Stimulated activated CD4-positive, alpha-beta T cell treated with anti-CD3 and anti-CD28 coated beads, TNF-alpha, amount 100 ng/mL, for 24 hours (primary cell): ENCODE measurements around the gene GPR87.

Source experiments
- DNase-seq, 3 experiments: peaks; one replicate each; pipeline ENCODE4 v3.0.0-alpha.2; 2020; ENCODE audit warnings: low read depth in 3 of 3

The GPR87 gene

DNA sequence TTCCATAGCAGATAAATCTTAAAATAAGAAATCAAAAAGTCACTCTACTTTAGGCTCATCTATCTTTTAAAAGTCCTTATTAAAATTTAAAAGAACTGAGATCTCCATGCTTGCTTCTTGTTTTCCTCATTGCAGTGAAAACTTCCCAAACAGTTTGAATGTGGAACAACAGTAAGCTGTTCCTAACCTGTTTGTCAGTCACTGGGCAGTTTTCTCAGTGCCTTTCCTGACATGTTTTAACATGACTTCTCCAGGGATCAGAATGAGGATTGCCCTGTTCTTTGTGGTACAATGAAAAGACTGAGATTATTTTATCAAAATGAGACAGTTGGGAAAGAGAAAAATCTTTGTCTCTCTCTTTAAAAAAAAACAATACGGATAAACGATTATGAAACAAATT, 774 bp downstream of the GPR87 start:
- no peak for DNase-seq

DNA sequence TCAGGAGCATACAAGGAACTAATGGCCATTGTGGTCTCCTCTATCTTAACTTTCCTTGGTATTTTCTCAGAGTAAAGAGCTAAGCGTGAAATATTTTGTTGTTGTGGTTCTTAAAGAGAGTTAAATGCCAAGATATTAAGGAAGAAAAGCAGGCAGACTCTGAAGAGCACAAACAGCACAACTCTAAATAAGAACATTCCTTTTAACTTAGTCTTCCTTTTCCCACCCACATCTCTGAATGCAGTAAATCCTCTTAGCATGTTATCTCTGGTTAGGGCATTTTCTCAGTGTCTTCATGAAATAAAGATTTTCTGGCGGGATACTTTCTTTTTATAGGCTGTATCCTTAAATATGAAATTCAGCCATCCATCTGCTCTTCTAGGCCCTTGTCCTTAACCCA, 1.5 kb downstream of the GPR87 start:
- DNase-seq: no peak

DNA sequence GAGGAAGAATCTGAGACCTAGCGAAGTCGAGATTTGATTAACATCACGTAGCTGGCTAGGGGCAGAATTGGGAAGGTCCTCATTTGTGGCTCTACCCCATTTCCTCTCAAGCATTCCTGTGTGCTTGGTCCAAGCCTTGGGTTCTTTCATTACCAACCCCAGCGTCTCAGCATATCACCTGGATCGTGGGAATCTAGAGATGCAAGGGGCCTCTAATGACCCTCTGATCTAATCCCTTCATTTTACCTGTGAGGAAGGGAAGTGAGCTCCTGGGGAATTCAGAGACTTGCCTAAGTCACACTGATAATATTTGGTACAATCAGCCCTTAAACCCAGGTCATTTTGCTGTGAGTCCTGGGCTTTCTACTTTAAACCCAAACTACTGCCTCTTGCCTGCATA, 2.0 kb downstream of the GPR87 start:
- DNase-seq: no peak

DNA sequence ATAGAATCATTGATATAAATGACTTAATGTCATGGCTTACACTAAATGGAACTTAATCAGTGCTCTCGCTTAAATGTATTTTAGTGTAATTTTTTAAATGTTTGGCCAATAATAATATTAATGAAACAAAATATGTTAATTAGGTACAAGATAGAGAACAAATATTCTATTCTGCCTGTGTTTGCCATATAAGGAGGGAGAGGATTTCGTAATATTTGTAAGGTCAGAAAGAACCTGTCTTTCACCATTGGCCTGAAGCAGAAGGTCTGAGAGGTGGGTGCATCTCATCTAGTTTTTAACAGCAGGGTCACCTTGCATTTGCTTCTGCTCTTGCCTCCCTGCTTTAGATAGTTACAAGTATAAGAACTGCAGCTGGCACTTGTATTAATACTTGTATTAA, 2.5 kb downstream of the GPR87 start:
- no peak for DNase-seq

DNA sequence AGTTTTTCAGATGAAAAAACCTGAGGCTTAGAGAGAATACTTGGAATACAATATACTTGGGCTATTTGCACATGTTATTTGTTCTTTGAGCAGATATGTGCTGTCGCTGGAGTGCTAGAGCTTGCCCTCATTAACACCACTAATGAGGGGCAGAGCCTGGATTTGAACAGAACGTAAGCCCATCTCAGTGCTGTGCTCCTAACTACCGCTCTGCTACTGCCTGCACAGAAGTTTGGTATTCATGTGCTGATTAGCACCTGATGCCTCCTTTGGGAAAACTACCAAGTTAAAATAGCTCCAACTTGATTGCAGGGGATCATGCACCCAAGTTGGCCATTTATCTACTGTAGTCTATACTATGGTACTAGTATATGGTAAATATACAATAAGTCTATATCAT, 3.6 kb downstream of the GPR87 start:
- DNase-seq: no peak

DNA sequence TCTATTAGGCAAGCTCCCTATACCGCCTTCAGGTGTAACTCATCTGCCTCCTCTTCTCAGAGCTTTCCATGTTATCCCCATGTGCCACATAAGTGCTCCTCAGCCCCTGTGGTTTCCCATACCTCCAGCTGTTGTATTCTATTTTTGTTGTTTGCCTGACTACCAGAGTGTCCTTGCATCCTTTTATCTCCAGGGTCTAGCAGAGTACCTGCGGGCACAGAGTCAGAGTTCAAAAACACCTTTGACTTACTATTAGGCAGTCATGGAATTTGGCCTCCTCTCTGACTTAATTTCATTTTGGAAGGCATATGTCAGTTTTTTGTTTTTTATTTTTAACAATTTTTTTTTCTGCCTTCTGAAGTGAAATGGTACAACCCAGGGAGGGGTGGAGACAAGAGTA, 7.1 kb downstream of the GPR87 start:
- no peak for DNase-seq

- DNase-seq: no peak
These were observed 8.8 kb downstream of the GPR87 start for GRCh38 chr3:151307583-151308488.

GRCh38 chr3:151307131-151307530, 9.5 kb downstream of the GPR87 start:
- no peak for DNase-seq

- DNase-seq: no peak
These were observed 10.3 kb downstream of the GPR87 start for GRCh38 chr3:151306168-151306810.

DNA sequence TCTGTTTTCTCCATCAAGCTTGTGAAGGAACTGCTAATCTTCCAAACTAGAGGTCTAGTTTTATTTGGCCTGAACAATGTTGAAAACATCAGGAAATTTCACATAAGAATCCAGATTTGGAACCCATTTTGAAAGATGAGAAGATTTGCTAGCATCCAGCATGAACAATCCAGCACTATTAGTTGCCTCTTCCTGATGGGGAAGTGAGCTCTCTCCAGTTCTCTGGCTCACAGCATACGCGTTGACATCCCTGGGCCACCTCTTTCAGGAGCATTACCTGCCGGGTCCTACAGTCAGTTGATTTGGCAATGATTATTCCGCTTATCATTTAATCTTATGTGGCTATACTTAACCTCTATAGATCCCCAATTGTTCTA, 10.9 kb downstream of the GPR87 start:
- DNase-seq: no peak

DNA sequence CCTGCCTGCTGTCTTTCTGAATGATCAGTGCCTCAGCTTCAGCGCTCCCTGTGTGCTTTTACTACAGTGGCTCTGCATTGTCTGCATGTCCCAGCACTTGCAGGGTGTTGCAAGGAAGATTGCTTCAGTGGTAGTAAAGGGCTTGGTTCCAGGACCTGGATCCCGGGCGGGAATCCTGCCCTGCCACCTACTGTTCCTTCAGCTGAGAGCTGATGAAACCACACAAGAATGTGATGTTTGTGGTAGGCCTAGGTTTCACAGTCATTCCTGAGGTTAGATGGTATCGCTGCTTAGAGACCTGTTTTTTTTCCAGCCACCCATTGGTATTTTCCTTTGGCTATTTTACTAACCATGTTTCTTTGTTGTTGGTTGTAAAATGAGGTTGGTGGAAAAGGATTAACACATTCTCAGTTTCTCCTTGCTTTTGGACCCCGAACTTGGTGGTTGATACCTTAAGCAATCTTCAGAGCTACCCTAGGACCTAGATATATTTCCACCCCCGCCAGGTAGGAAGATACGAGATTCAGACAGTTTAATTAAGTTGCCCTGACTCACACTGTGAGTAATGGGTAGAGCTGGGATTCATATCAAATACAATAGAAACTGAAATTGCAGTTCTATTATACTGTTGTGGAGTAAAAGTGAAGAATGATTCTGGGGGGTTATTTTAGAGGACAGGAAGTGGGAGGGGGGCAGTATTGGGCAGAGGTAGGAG, 11.4 kb downstream of the GPR87 start:
- DNase-seq: no peak

- DNase-seq: no peak
These were observed 12.9 kb downstream of the GPR87 start for GRCh38 chr3:151303751-151304150.

GRCh38 chr3:151301787-151302186, 14.8 kb downstream of the GPR87 start:
- DNase-seq: no peak

- DNase-seq: no peak
These were observed 16.1 kb downstream of the GPR87 start for GRCh38 chr3:151300539-151300938.

DNA sequence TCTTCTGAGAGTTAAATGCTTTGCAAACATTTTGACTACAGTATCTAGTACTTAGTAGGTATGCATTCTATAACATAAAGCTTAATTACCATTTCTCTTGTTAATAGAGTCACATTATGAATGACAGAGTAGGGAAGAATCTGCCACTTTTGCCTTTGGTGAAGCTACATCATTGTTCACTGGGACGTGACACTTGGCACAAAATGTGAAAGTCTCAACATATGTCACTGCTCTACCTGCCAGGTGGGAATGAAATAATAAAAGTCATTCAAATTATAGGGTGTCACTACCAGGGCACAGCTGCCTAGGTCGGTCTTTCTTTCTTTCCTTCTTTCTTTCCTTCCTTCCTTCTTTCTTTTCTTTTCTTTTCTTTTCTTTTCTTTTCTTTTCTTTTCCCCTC, 17.6 kb downstream of the GPR87 start:
- no peak for DNase-seq

GRCh38 chr3:151297429-151297828, 19.2 kb downstream of the GPR87 start:
- no peak for DNase-seq

DNA sequence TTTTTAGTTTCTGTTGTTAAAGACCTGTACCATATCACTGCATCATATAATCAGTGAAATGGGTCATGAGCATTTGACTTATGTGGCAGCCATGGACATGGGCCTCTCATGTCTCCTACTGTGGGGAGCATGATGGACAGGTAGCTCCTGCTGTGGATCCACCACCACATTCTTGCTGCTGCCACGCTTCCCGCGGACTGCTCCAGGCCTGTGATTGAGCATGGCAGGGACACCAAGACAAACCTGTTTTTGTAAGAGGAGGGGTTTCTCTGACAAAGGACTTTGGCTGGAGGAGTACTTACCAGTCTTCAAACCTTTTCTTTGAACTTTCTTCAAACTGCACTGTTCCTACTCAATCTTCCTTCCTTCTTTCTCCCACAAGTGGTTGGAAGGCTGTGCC, 20.4 kb downstream of the GPR87 start:
- no peak for DNase-seq

DNA sequence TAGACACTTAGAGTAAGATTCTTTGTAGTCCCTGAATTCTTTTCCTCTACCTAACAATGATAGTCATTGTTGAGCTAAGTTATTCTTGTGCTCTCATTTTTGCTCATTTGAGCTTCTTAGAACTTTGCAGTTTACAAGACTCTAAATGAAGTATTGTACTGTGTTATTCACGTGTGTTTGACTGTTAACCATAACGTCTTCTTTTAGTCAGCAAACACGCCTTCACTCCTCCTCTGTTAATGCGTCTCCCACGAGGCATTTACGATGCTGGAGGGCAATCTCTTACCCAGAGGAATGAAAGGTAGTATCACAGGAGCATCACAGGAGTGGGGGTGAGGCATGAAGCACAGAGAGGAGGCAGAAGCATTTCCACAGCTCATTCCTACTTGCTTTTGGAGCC, 23.5 kb downstream of the GPR87 start:
- no peak for DNase-seq

- DNase-seq: no peak
These were observed 25.9 kb downstream of the GPR87 start for GRCh38 chr3:151290673-151291072.

DNA sequence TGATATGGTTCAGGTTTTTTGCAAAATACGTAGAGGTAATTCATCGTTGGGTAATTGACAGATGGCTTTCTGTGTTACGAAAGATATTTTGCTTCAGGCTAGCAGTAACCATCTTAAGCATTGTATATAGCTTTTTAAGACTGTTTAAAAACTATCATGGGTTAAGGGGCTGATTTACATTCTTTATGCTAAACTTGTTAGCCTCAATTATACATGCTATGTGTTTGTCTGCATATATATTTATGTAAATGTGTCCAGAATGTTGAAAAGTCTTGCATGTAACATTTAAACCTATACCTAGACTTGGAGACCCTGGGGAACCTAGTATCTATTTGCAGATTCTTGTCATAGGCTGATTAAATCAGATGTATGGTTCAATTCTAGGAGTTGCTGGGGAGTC, 27.2 kb downstream of the GPR87 start:
- DNase-seq: no peak

GRCh38 chr3:151285940-151286339, 30.7 kb downstream of the GPR87 start:
- DNase-seq: no peak

- DNase-seq: no peak
These were observed 32.6 kb downstream of the GPR87 start for GRCh38 chr3:151283907-151284461.
